Measurements from ENCODE around the gene APOBEC2. TPM values are rescaled to one million over a fixed set of nuclear protein-coding genes. Genes with fewer than 3 reads are reported as not detected.
A peak's percentile ranks its signal among the peaks of the same experiment; 100 is the strongest.

Gene APOBEC2
- total RNA-seq, 2 experiments from 2014 or later = not detected

DNA sequence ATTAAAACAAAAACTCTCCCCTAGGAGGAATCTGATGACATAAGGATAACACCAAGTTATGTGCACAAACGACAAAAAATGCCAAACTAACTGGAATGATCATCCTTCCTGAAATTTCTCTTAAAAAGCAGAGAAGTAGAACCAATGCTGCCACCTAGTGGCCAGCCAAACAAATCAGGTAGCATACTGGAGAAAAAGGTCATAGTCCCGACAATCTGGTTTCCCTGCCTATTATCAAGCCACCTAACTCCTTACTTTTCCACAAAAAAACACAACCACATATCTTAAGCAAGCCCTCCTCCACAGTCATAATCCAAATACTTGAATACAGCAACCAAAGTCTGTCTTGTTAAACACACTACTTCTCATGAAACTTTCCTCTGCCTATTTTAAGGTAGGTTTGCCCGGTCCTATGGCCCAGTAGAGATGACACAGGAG, 13.9 kb downstream of the APOBEC2 start:
- no peak overlapping the region for H3K27ac ChIP-seq (ENCODE audit: low read depth, low read length, poor library complexity, severe bottlenecking)
- TF ChIP-seq, protein P1, sequence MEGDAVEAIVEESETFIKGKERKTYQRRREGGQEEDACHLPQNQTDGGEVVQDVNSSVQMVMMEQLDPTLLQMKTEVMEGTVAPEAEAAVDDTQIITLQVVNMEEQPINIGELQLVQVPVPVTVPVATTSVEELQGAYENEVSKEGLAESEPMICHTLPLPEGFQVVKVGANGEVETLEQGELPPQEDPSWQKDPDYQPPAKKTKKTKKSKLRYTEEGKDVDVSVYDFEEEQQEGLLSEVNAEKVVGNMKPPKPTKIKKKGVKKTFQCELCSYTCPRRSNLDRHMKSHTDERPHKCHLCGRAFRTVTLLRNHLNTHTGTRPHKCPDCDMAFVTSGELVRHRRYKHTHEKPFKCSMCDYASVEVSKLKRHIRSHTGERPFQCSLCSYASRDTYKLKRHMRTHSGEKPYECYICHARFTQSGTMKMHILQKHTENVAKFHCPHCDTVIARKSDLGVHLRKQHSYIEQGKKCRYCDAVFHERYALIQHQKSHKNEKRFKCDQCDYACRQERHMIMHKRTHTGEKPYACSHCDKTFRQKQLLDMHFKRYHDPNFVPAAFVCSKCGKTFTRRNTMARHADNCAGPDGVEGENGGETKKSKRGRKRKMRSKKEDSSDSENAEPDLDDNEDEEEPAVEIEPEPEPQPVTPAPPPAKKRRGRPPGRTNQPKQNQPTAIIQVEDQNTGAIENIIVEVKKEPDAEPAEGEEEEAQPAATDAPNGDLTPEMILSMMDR (conservative IDR thresholded peaks at IDR 0.05; ENCODE audit: low read length) = peak; percentile 98
- TF ChIP-seq EZH2phosphoT487 (IDR thresholded peaks at IDR 0.05; ENCODE audit: borderline replicate concordance, low read depth, low read length) = no peak
- no peak overlapping the region for H3K4me2 ChIP-seq (ENCODE audit: low read length)
- ChIA-PET CTCF (ENCODE audit: unreplicated experiment) (no interaction called here), POLR2A (no interaction called here)
- H3K4me3 ChIP-seq (ENCODE audit: low read depth, low read length, poor library complexity, severe bottlenecking) = no peak overlapping the region
- peak; percentile 74 for DNase-seq (ENCODE audit: low spot score)
- no peaks in the 10 kb centered on the region for H3K9me2 ChIP-seq (ENCODE audit: insufficient read depth, low read length)
- 0 out of 2 replicates have a peak, but pooled peaks cover 6% of the 10 kb centered on the region for H4K20me1 ChIP-seq (ENCODE audit: insufficient read depth, low read length)
- intact Hi-C loops (cut with micrococcal nuclease; ENCODE audit: unreplicated experiment) = loop anchor here (2.0 kb wide), 1 partner anchor 60 kb away; no protein-coding TSS in a partner anchor
- no peak overlapping the region for H2AFZ ChIP-seq (ENCODE audit: low read length)
- peaks cover 58% of the 10 kb centered on the region for H3K36me3 ChIP-seq (ENCODE audit: insufficient read depth, low read length)
- H3K79me2 ChIP-seq (ENCODE audit: insufficient read depth, low read depth, low read length) = peaks cover 15% of the 10 kb centered on the region; the same call in 1 of the 2 replicates
- H3K9me3 ChIP-seq (ENCODE audit: low read length) = no peaks in the 10 kb centered on the region
- BruUV-seq (replicated peaks) = TSS peak; percentile 16
- H3K4me1 ChIP-seq (ENCODE audit: insufficient read depth, low read length, poor library complexity, severe bottlenecking) = peaks cover 11% of the 10 kb centered on the region

DNA sequence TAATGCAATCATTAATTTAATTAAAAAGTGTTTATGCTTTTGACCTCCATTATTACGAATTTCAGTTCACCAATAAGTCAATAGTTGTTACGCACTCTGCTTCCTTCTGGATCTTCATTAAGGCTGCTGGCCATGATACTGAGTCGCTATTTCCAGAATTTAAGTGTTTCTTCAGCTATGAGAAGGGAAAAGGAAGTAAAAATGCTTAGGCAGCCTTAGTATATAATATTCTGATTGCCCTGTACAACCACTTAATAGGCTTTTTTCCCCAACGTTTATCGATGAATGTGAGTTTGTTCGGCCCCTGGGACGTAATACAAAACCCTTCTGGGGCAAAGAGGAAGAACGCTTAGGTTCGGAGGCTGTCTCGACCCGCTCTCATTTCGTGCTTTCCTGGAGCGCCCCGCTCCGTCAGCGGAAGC, 18.5 kb downstream of the APOBEC2 start:
- CTCF ChIA-PET (ENCODE audit: unreplicated experiment) = interaction anchor here (0.6 to 1.4 kb wide), 2 partner anchors 16 to 42 kb away, joined by 3 to 4 read pairs; no protein-coding TSS in a partner anchor
- peak overlapping the region; percentile 77 for H3K4me2 ChIP-seq (ENCODE audit: low read length)
- POLR2A ChIA-PET = interaction anchor here (0.8 to 2.6 kb wide), 5 partner anchors 9 to 129 kb away, joined by 3 to 13 read pairs (median 3); partner anchors contain the start of genes APOBEC2 and TREML2
- H3K36me3 ChIP-seq (ENCODE audit: insufficient read depth, low read length) = peaks cover 59% of the 10 kb centered on the region
- no peak for TF ChIP-seq EZH2phosphoT487 (IDR thresholded peaks at IDR 0.05; ENCODE audit: borderline replicate concordance, low read depth, low read length)
- TF ChIP-seq, protein P1 (conservative IDR thresholded peaks at IDR 0.05; ENCODE audit: low read length) = peak; percentile 23; the same call in 1 of the 2 replicates
- DNase-seq (ENCODE audit: low spot score) = peak; percentile 79
- H3K9me3 ChIP-seq (ENCODE audit: low read length) = no peaks in the 10 kb centered on the region
- H3K9me2 ChIP-seq (ENCODE audit: insufficient read depth, low read length) = no peaks in the 10 kb centered on the region
- BruUV-seq (replicated peaks) = TSS peak; percentile 60
- peaks cover 25% of the 10 kb centered on the region; the same call in 1 of the 2 replicates for H4K20me1 ChIP-seq (ENCODE audit: insufficient read depth, low read length)
- intact Hi-C loops (cut with micrococcal nuclease; ENCODE audit: unreplicated experiment) = loop anchor here (5.0 kb wide), 3 partner anchors 246 to 661 kb away; partner anchors contain the start of gene FOXP4
- peak overlapping the region; percentile 97 for H3K4me3 ChIP-seq (ENCODE audit: low read depth, low read length, poor library complexity, severe bottlenecking)
- peaks cover 50% of the 10 kb centered on the region for H3K79me2 ChIP-seq (ENCODE audit: insufficient read depth, low read depth, low read length)
- peak overlapping the region; percentile 75 for H2AFZ ChIP-seq (ENCODE audit: low read length)
- peak overlapping the region; percentile 92 for H3K27ac ChIP-seq (ENCODE audit: low read depth, low read length, poor library complexity, severe bottlenecking)
- H3K4me1 ChIP-seq (ENCODE audit: insufficient read depth, low read length, poor library complexity, severe bottlenecking) = peaks cover 35% of the 10 kb centered on the region
